AG04450 (cell line): ENCODE results near the gene HOXA11. TPM values are rescaled to one million over a fixed set of nuclear protein-coding genes. Genes with fewer than 3 reads are reported as not detected.

Source experiments
- CTCF ChIA-PET: fragments of 300-600, 350-600 bp; formaldehyde crosslinking; extraction: SDS; loops from one replicate; lab custom pipeline; 2022; ENCODE audit warnings: antibody characterized with exemption, inconsistent platforms; lab: Charles Lee
- POLR2A ChIA-PET: fragments of 350-600 bp; formaldehyde crosslinking; extraction: SDS; loops from one replicate; lab custom pipeline; 2021; ENCODE audit warnings: antibody characterized with exemption, inconsistent platforms; lab: Yijun Ruan, JAX
- DNase-seq: peaks from one replicate; pipeline ENCODE4 v3.0.0-alpha.2; 2011; ENCODE audit warnings: low read depth, low spot score
- H3K27ac ChIP-seq: one replicate; pipeline ENCODE4 v1.5.1; 2012; ENCODE audit warnings: low read depth, low read length, control low read depth
- H3K27me3 ChIP-seq: one replicate; pipeline ENCODE4 v1.6.0; 2012; ENCODE audit warnings: low read length; ENCODE audit not compliant: control insufficient read depth, insufficient read depth
- H3K4me3 ChIP-seq: 2 replicates; pipeline ENCODE4 v1.5.1; 2011; ENCODE audit warnings: mild to moderate bottlenecking, low read depth, low read length, control low read depth
- H3K9me3 ChIP-seq: 2 replicates; pipeline ENCODE4 v1.5.1; 2012; ENCODE audit warnings: low read length; ENCODE audit not compliant: control insufficient read depth, insufficient read depth
- polyA plus RNA-seq: library from polyadenylated mRNA; depleted of rRNA; stranded (reverse); fragments of >200 nt; gene quantifications from 2 replicates; pipeline ENCODE4 v1.2.3, GENCODE V29; 2011
- TF ChIP-seq, protein P1 (sequence below): IDR thresholded peaks from 2 replicates; pipeline ENCODE4 v1.5.1; 2011; ENCODE audit warnings: low read depth, low read length, control low read depth, inconsistent platforms

The HOXA11 gene
- polyA plus RNA-seq, 1 experiment, result 0.04 TPM

DNA sequence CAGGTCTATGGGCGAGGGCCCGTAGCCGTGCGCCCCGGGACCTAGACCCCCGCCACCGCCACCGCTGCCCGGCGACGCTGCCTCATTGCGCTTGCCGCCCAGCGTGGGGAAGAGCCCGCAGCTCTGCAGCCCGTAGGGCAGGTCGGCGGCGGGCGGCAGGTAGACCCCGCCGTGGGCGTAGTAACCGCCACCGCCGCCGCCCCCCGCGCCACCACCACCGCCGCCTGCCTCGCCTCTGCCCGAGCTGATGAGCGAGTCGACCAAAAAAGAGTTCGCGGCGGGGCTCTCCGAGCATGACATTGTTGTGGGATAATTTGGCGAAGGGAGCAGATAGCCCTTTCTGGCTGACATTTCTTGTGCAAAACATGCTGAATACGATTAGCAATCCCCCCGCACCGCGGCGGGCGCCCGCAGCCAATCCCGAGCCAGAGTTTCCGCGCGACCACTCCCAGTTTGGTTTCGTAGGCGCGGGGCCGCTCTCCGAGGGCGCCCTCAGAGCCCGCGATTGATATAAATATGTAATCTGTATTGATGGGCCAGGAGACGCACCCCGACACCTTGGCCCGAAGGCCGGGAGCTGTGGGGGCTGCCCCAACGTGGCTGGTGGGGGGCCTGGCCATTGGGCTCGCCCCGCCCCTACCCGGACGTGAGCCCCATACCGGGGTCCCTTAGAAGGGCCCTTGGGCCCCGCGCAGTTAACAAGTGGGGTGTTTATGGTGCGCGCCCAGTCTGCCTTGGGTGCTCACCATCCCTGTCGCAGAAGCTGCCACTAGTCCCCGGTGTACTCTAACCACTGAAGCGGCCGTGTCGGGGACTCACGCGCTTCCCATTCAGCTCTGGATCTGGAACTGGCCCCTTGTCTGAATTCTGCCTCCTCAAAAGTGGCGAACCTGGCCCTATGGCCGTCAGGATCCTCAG lies 10.8 kb downstream of the HOXA11 start, which contains the start of gene HOXA10:
Gene HOXA10 (minus strand): TSS at position 365 of the 918 bp plus-strand sequence. CDS start 14 bp downstream, at position 351.
- Histone ChIP-seq H3K9me3 (peaks cover 11% of the 10 kb centered on the region; the same call in 1 of the 2 replicates), H3K4me3 (peak within 1 kb of the TSS; percentile 25), H3K27ac (no peak within 1 kb of the TSS), H3K27me3 (peaks cover 88% of the 10 kb centered on the region)
- TF ChIP-seq, protein P1, sequence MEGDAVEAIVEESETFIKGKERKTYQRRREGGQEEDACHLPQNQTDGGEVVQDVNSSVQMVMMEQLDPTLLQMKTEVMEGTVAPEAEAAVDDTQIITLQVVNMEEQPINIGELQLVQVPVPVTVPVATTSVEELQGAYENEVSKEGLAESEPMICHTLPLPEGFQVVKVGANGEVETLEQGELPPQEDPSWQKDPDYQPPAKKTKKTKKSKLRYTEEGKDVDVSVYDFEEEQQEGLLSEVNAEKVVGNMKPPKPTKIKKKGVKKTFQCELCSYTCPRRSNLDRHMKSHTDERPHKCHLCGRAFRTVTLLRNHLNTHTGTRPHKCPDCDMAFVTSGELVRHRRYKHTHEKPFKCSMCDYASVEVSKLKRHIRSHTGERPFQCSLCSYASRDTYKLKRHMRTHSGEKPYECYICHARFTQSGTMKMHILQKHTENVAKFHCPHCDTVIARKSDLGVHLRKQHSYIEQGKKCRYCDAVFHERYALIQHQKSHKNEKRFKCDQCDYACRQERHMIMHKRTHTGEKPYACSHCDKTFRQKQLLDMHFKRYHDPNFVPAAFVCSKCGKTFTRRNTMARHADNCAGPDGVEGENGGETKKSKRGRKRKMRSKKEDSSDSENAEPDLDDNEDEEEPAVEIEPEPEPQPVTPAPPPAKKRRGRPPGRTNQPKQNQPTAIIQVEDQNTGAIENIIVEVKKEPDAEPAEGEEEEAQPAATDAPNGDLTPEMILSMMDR, result no peak
- no peak for DNase-seq
- POLR2A ChIA-PET, result no interaction called here
- CTCF ChIA-PET, result interaction anchor here (0.6 to 4.2 kb wide), 3 partner anchors 13 to 1281 kb away, joined by 3 to 17 read pairs (median 3); no protein-coding TSS in a partner anchor

DNA sequence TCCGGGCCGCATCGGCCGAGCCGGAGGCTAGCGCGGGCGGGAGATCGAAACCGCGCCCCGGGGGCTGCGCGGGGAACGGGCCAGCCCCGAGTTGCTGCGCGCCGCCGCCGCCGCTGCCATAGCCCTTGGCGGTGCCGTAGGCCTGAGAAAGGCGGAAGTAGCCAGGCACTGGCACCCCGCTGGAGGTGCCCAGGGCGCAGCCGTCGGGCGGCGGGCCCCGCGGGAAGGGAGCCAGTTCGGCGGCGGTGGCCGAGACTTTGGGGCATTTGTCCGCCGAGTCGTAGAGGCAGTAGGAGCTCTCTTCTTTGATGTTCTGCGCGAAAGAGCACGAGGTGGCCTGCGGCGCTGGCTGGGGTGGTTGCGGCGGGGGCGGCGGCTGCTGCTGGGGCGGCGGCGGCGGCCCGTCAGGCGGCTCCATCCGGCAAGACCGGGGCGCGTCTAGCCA lies 11.5 kb downstream of the HOXA11 start:
- DNase-seq, result no peak
- peaks cover 89% of the 10 kb centered on the region for H3K27me3 ChIP-seq
- TF ChIP-seq, protein P1, result no peak
- POLR2A ChIA-PET, result no interaction called here
- H3K9me3 ChIP-seq, result peaks cover 16% of the 10 kb centered on the region; the same call in 1 of the 2 replicates
- CTCF ChIA-PET, result interaction anchor here (1.0 to 1.3 kb wide), 2 partner anchors 11 to 1280 kb away, joined by 3 to 5 read pairs; no protein-coding TSS in a partner anchor
- peak overlapping the region; percentile 25; the same call in 1 of the 2 replicates for H3K4me3 ChIP-seq
- no peak overlapping the region for H3K27ac ChIP-seq

DNA sequence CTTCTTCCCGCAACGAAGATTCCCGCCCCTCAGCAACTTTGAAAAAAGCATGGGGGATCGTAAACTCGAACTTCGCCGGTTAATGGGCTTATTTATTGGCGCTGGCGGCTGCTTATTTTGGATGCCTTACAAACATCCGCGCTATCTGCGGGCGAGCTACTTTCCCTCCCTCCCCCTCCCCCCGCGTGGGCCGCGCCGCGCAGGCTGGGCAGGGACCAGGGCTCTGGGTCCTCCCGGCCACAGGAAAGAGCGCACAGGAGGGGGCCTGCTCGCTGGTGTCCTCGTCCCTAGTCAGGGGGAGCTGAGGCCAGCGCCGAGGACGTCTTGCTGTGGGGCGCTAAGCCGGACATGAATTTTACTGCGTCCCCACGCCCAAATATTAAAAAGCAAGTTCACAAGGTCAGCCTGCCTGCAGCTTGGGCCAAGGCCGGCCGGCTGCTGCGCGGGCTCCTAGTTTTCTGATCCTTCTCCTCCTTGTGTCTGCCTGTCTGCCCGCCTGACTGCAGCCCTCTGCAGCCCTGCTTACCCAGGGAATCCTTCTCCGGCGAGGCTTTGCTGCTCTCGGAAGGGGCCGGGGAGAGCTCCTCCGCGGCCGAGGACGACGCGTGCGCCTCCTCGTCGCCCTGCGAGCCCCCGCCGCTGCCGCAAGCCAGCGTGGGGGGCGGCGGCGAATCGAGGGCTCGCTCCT lies 12.1 kb downstream of the HOXA11 start:
- Histone ChIP-seq H3K27ac (no peak overlapping the region), H3K9me3 (peaks cover 20% of the 10 kb centered on the region; the same call in 1 of the 2 replicates), H3K27me3 (peaks cover 91% of the 10 kb centered on the region), H3K4me3 (peak overlapping the region; percentile 25)
- DNase-seq, result no peak
- ChIA-PET POLR2A (no interaction called here), CTCF (interaction anchor here (0.6 to 1.3 kb wide), 3 partner anchors 10 to 1280 kb away, joined by 3 to 5 read pairs (median 3); no protein-coding TSS in a partner anchor)
- TF ChIP-seq, protein P1, result no peak

DNA sequence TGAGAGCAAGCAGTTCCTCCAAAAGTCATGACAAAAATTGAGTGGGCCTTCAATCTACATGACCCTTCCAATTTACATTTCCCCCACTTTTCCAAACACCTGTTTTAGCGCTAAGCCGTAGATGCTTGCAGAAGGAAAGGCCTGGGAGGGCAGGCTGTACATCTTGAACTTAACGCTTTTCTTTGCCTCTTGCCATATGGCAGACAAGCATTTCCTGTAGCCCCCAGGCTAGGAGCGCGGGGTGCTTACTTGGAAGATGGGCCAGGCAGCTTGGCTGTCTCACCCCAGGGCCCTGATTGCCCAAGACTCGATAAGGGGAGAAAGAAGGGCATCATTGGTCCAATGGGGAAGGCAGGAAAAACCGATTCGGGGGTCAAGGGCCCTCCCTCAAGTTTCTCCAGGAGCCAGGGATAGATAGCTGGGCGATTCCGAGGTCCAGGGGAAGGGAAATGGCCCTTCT lies 12.7 kb downstream of the HOXA11 start:
- no peak for DNase-seq
- CTCF ChIA-PET, result interaction anchor here (0.5 to 3.4 kb wide), 5 partner anchors 7 to 1920 kb away, joined by 3 to 25 read pairs (median 5); no protein-coding TSS in a partner anchor

More for the DNA sequence above, 12.7 kb downstream of the HOXA11 start:
- Histone ChIP-seq H3K27me3 (peaks cover 91% of the 10 kb centered on the region), H3K4me3 (no peak overlapping the region), H3K9me3 (peaks cover 20% of the 10 kb centered on the region; the same call in 1 of the 2 replicates), H3K27ac (no peak overlapping the region)
- TF ChIP-seq, protein P1, result no peak
- POLR2A ChIA-PET, result no interaction called here
